ENCODE results near the gene SYT8.

The SYT8 gene

DNA sequence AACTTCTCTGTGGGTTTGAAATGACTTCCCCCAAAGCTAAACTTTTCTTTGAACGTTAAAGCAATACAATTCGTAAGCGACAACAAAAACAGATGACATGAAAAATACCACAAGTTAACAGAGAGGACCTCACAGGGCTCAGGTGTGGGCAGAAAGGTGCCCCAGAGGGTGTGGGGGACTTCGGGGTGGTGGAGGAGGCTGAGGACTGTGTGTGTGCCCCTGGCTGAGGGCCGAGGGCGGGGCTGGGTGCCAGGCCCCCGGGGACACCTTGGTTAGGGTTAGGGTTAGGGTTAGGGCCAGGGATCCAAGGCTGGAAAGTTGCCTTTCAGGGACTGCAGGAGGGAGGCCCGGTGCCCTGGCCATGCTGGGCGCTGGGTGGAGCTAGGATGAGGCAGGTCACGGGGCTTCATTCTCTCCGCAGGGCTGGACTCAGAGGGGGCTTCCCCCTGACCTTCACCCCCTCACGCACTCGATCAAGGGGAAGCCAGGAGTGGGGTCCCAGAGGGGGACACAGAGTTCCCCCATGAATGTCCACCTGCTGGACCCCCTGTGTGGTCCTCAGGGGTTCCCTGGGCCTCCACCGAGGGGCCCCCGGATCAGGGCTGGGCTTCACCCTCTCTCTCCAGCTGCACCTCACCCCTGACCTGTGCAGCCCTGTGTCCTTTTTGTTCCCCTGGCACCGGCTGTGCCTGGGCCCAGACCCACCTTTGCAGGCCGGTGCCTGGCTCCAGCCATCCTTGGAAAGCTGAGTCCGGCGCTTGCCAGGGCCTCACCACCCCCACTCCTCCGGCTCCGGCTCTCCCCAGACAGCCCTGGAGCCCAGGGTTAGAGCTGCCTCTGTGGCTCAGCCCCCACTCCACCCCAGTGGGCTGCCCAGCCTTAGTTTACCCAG lies 11.0 kb downstream of the SYT8 start:
- Histone ChIP-seq H3K4me3 (IDR thresholded peaks at IDR 0.05; ENCODE audit: insufficient read depth, low read depth, low read length) (no peak overlapping the region), H4K20me1 (ENCODE audit: insufficient read depth) (no peaks in the 10 kb centered on the region), H3K4me1 (ENCODE audit: low read depth, poor library complexity, severe bottlenecking) (peaks cover 6% of the 10 kb centered on the region), H3K36me3 (ENCODE audit: insufficient read depth) (no peaks in the 10 kb centered on the region), H3K79me2 (ENCODE audit: insufficient read depth, low read depth) (no peaks in the 10 kb centered on the region), H2AFZ (ENCODE audit: low read depth) (no peak overlapping the region), H3K27ac (no peak overlapping the region), H3K27me3 (ENCODE audit: insufficient read depth, low read depth) (peaks cover 87% of the 10 kb centered on the region), H3K4me2 (no peak overlapping the region), H3K9ac (no peak overlapping the region)
- no peak for TF ChIP-seq CTCF (conservative IDR thresholded peaks at IDR 0.05; ENCODE audit: low read depth, low read length)

DNA sequence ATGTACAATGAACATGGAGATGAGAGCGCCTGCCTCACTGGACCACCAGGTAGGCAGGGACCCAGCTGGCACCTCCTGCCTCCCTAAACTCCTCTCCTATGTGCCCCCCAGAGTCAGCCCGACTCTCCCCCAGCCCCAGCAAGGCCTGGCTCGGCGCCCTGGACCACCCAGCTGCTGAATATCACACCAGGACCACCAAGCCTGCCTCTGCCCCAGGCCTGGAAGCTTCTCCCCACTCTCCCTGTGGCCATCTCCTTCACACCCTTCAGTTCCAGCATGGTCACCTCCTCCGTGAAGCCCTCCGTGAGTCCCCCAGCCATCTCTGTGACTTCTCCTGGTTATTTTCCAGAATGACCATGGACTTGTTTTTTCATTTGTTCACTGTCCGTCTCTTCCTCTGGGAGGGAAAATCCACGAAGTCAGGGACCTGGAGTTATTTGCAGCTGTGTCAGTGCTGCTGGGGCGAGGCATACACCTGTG lies 11.7 kb downstream of the SYT8 start:
- Histone ChIP-seq H3K9ac (no peak overlapping the region), H3K27me3 (ENCODE audit: insufficient read depth, low read depth) (peaks cover 85% of the 10 kb centered on the region), H3K79me2 (ENCODE audit: insufficient read depth, low read depth) (no peaks in the 10 kb centered on the region), H4K20me1 (ENCODE audit: insufficient read depth) (no peaks in the 10 kb centered on the region), H3K4me1 (ENCODE audit: low read depth, poor library complexity, severe bottlenecking) (peaks cover 12% of the 10 kb centered on the region), H3K27ac (no peak overlapping the region), H3K4me2 (no peak overlapping the region), H3K36me3 (ENCODE audit: insufficient read depth) (no peaks in the 10 kb centered on the region), H3K4me3 (IDR thresholded peaks at IDR 0.05; ENCODE audit: insufficient read depth, low read depth, low read length) (no peak overlapping the region), H2AFZ (ENCODE audit: low read depth) (no peak overlapping the region)
- no peak for TF ChIP-seq CTCF (conservative IDR thresholded peaks at IDR 0.05; ENCODE audit: low read depth, low read length)

DNA sequence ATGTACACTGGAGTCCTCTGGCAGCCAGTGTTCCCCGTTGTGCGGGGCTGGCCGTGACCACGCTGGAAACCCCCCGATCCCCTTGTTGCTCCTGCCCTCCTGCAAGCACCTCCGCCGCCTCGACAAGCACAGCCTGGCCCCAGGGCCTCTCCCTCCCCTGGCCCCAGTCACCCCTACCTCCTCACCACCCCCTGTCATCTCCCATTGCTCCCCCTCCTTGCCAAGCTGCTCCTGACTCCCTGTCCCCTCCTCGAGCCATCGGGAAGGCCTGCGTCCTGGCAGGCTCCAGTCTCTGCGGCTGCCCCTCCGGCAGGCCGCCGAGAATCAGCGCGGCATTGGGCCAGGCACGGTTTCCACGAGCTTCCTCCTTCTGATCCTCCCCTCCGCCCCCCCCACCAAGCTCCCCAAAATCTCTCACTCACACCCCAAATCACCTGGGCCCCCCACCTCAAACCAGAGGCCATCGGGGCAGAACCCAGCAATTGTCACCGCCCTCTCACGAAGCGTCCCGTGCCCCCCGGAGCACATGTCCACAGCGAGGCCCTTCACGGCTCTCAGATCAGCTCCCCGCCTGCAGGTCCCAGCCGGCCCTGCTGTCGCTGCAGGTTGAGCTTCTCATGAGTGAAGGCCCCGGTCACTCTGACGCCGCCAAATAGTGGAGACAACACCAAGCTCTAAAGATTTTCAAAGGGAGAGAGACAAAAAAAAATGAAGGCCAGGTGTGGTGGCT lies 12.4 kb downstream of the SYT8 start:
- Histone ChIP-seq H2AFZ (ENCODE audit: low read depth) (no peak overlapping the region), H3K4me3 (IDR thresholded peaks at IDR 0.05; ENCODE audit: insufficient read depth, low read depth, low read length) (no peak overlapping the region), H3K4me2 (no peak overlapping the region), H3K79me2 (ENCODE audit: insufficient read depth, low read depth) (no peaks in the 10 kb centered on the region), H3K27me3 (ENCODE audit: insufficient read depth, low read depth) (peaks cover 80% of the 10 kb centered on the region), H3K36me3 (ENCODE audit: insufficient read depth) (no peaks in the 10 kb centered on the region), H4K20me1 (ENCODE audit: insufficient read depth) (no peaks in the 10 kb centered on the region), H3K27ac (no peak overlapping the region), H3K9ac (no peak overlapping the region), H3K4me1 (ENCODE audit: low read depth, poor library complexity, severe bottlenecking) (peaks cover 17% of the 10 kb centered on the region)
- no peak for TF ChIP-seq CTCF (conservative IDR thresholded peaks at IDR 0.05; ENCODE audit: low read depth, low read length)

DNA sequence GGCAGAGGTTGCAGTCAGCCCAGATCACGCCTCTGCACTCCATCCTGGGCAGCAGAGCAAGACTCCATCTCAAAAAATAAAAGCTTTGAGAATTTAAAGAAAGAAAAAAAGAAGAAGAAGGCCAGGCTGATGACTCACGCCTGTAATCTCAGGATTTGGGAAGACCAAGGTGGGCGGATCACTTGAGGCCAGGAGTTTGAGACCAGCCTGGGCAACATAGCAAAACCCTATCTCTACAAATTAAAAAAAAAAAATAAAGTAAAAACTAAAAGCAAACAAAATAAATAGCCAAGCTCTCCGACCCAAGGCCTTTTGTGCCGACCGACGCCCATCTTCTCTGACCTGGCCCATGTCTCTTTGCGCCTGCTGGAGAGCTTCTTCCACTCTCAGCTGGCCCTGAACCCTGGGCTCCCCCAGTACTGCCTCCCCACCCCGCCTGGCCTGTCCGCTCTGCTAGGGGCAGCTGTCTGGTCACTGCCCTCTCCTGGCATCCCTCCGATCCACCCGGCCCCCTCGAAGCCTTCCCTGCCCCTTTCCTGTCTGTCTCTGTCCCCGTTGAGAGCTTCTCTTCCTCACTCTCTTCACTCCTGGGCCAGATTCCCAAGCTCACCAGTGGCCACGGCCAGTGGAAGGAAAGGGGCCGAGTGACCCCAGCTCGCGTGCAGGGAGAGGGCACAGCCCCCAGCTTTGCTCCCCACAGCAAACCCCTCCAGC lies 13.3 kb downstream of the SYT8 start:
- no peak overlapping the region for H2AFZ ChIP-seq (ENCODE audit: low read depth)
- no peaks in the 10 kb centered on the region for H4K20me1 ChIP-seq (ENCODE audit: insufficient read depth)
- no peak overlapping the region for H3K27ac ChIP-seq
- H3K9ac ChIP-seq: no peak overlapping the region
- H3K27me3 ChIP-seq (ENCODE audit: insufficient read depth, low read depth): peaks cover 72% of the 10 kb centered on the region
- no peaks in the 10 kb centered on the region for H3K36me3 ChIP-seq (ENCODE audit: insufficient read depth)
- no peaks in the 10 kb centered on the region for H3K79me2 ChIP-seq (ENCODE audit: insufficient read depth, low read depth)
- H3K4me2 ChIP-seq: no peak overlapping the region
- no peak overlapping the region for H3K4me3 ChIP-seq (IDR thresholded peaks at IDR 0.05; ENCODE audit: insufficient read depth, low read depth, low read length)
- no peak for TF ChIP-seq CTCF (conservative IDR thresholded peaks at IDR 0.05; ENCODE audit: low read depth, low read length)
- H3K4me1 ChIP-seq (ENCODE audit: low read depth, poor library complexity, severe bottlenecking): peaks cover 26% of the 10 kb centered on the region
